Endothelial cell of hepatic sinusoid (primary cell): ENCODE data around the gene MYO5A.
"Not testable (repeated sequence)": the region's sequence is repeated elsewhere in the genome, so short reads cannot be mapped to it uniquely, and the experiment has no call there.

Experiments
- in situ Hi-C: cut with HindIII; loops from 2 replicates; pipeline ENCODE4 v1.10.0; 2017; ENCODE audit warnings: low sequenced_read_pairs

Gene MYO5A

DNA sequence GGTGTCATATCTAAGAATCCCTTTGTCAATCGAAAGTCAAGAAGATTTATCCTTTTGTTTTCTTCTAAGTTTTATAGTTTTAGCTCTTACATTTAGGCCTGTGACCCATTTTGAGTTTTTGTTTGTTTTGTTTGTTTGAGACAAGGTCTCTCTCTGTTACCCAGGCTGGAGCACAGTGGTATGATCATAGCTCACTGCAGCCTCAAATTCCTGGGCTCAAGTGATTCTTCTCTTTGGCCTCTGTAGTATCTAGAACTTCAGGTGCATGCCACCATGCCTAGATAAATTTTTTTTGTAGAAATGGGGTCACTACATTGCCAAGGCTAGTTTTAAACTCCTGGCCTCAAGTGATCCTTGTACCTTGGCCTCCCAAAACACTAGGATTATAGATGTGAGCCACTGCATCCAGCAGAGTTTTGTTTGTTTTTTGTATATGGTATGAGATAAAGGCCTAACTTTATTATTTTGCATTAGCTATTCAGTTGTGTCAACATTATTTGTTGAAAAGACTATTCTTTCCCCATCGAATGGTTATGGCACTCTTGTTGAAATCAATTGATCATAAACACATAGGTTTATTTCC, 227.3 kb downstream of the MYO5A start:
- in situ Hi-C loops: no loop called here

DNA sequence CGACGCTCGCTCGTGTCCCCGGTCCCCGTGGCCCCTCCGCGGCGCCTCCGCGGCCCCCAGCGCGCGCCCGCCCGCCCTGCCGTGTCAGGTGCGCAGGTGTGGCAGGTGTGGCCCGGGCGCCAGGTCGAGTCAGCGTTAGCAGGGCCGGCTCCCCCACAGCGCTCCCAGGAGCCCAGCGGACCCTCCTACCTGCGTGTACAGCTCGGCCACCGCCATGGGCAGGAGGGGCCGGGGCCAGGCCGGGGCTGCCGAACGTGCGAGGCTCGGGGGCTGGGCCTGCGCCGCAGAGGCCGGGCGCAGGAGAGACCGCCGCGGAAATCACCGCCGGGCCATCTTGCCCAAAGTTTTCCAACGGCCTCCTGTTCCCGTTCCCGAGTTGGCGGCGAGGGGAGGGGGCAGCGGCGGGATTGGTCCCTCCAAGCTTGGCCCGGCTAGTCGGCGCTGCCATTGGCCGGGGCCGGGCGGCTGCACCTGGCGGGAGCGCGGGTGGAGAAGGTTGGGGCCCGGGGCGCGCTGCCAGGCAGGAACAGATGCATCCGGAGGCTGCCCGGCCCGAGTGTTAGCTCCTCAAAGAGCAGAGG, 233.2 kb downstream of the MYO5A start, which contains the start of gene MYO5C:
Gene MYO5C, minus strand, starts transcription at position 384 of the 581 bp plus-strand sequence. Its CDS starts 168 bp downstream, at position 216.
- in situ Hi-C loops: loop anchor here (5.0 kb wide), 2 partner anchors 37 to 38 kb away; no protein-coding TSS in a partner anchor

GRCh38 chr15:52294881-52295420, 233.7 kb downstream of the MYO5A start:
- in situ Hi-C loops: loop anchor here (5.0 kb wide), 2 partner anchors 37 to 38 kb away; no protein-coding TSS in a partner anchor

DNA sequence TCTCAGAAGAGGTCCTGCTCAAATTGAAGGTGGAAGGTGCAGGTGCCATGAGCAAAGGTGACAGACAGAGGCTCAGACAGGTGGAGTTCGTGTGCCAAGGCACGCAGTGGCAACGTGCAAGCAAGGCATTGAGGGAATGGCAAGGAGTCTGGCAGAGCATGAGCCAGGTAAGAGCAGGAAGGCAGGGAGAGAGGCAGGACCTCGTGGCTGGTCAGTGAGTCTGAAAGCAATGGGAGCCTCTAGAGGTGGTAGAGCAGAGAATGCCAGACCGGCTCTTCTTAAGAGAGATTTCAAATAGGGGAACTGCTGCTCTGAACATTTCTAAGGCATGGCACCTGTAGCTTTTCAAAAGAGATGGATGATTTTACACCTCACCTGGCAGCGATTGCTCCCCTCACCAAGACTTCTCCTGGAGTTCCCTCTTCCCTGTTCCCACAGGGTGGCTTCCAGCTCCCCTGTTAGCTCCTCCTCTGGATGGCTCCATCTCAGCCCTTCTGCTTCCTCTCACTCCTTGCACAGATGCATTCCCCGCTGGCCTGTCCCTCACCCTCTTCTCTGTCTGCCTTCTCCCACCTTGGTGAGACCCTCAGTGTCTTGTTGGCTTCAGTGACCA, 235.8 kb downstream of the MYO5A start:
- in situ Hi-C loops: no loop called here

DNA sequence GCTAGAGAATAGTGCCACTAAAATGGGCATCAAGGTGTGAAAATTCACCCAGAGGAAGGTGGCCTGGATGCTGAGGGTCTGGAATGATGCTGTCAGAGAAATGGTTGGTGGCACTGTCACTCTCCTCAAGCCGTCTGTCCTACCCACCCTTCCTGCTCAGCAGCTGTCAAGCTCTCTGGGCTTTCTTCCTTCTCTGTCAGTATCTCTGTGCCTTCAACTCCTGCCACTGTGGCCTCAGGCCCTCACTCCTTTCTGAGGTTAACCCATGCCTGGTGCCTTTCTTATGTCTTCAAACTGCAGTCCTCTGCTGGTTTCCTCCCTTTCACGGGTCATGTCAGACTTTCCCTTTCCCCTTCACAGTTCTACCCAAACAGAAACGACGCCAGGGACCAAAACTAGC, 237.5 kb downstream of the MYO5A start:
- in situ Hi-C loops: no loop called here

- in situ Hi-C loops: no loop called here
Measured at GRCh38 chr15:52290800-52291199, 237.9 kb downstream of the MYO5A start.

DNA sequence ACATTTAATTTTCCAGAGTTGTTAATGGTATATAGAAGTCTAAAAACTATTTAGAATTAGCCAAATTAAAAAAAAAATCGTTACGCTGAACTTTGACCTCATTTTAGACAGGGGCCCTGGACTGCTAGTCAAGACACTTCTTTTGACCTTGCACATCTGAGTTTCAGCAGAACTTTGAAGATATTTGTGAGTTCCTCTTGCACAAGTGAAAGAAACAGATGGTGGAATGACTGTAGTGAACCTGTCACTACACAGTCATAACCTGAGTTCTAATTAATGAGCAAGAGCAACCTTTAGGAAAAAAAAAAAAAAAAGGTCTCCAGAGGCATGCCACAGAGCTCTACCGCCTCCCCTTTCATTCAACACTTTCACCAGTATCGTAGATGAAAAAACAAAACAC, 238.4 kb downstream of the MYO5A start:
- in situ Hi-C loops: no loop called here

- in situ Hi-C loops: no loop called here
Measured at GRCh38 chr15:52289629-52290081, 239.0 kb downstream of the MYO5A start.

DNA sequence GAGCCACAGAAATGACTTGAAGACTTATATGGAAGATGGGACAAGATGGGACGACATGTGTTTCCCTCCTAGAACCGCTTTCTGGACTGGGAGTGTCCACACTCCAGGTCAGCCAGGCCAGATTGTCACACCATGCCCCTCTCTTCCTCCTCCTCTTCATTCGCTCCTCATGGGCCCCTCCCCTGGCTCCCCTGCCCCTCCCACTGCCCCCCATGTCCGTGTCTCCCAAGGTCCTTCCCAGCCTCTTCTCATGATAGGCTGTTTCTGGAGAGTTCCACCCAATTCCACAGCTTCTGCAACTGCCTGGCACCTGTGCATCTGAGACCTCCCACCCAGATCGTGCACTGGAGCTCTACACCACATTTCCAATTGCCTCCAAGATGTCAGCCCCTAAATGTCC, 239.7 kb downstream of the MYO5A start:
- in situ Hi-C loops: no loop called here

GRCh38 chr15:52288051-52288942, 240.4 kb downstream of the MYO5A start:
- in situ Hi-C loops: no loop called here

DNA sequence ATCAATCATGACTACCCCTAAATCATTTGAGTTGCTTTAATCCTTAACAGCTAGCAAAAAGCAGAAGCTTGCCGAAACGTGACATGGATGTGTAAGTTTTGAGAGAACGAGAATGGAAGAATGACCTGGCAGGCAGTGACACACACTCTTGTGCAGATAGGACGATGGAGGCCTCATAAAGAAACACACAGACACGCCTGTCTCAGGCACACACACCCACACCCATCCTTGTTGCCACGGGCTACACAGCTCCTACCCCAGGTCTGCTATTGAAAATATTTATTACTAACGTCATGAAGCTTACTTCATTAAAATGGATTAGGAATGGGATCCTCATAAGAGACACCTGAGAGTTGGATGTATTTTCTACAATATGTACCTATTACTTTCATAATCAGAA, 241.6 kb downstream of the MYO5A start:
- in situ Hi-C loops: no loop called here

DNA sequence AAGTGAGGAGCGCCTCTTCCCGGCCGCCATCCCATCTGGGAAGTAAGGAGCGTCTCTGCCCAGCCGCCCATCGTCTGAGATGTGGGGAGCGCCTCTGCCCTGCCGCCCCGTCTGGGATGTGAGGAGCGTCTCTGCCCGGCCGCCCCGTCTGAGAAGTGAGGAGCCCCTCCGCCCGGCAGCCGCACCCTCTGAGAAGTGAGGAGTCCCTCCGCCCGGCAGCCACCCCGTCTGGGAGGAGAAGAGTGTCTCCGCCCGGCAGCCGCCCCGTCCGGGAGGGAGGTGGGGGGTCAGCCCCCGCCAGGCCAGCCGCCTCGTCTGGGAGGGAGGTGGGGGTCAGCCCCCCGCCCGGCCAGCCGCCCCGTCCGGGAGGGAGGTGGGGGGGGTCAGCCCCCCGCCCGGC, 242.7 kb downstream of the MYO5A start:
- in situ Hi-C loops: not testable (repeated sequence)

DNA sequence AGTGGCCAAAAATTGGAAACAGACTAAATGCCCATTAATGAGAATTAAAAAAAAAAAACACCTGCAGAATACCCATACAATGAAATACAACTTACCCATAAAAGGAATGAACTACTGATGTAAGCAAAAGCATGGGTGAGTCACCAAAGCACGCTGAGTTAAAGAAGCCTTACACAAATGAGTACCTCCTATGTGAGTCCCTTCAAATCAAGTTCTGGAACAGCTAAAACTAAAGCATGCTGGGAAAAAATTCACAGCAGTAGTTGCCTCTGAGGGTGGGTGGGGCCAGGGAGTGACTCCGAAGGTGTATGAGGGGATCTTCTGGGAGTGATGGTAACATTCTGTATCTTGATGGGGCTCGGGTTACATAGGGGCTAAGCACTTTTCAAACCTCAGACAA, 244.5 kb downstream of the MYO5A start:
- in situ Hi-C loops: no loop called here

DNA sequence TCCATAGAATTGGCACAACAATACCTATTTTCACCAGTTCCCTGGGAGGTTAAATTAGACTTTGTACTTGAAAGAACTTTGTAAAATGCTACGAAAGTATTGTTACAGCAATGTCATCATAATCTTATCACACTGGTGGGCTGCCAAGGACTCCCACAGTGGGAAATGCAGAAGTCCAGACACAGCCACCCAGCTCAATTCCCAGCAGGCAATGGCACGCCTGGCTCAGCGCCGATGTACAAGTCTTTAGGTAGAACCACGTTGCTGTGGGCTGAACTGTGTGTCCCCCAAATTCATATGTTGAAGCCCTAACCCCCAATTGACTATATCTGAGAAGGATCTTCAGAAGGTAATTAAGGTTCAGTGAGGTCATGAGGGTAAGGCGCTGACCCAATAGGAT, 245.4 kb downstream of the MYO5A start:
- in situ Hi-C loops: no loop called here

DNA sequence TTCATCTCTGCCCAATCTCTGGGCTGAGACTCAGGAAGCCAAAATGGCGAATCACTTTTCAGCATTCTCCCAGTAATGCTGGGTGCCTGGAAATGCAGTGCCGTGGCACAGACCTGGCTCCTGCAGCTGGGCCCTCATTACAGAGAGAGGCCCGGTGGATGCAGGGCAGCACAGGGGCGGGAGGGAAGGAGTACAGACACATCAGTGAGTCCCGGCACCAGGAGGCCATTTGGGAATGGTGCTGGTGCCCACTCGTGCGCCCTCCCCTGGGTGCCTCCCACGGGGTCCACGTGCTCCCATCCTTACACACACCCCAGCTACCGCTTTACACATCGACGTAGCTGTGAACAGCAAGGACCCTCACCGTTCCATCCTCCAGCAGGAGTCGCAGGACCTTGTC, 246.3 kb downstream of the MYO5A start:
- in situ Hi-C loops: no loop called here

- in situ Hi-C loops: no loop called here
Measured at GRCh38 chr15:52281085-52282035, 247.3 kb downstream of the MYO5A start.

DNA sequence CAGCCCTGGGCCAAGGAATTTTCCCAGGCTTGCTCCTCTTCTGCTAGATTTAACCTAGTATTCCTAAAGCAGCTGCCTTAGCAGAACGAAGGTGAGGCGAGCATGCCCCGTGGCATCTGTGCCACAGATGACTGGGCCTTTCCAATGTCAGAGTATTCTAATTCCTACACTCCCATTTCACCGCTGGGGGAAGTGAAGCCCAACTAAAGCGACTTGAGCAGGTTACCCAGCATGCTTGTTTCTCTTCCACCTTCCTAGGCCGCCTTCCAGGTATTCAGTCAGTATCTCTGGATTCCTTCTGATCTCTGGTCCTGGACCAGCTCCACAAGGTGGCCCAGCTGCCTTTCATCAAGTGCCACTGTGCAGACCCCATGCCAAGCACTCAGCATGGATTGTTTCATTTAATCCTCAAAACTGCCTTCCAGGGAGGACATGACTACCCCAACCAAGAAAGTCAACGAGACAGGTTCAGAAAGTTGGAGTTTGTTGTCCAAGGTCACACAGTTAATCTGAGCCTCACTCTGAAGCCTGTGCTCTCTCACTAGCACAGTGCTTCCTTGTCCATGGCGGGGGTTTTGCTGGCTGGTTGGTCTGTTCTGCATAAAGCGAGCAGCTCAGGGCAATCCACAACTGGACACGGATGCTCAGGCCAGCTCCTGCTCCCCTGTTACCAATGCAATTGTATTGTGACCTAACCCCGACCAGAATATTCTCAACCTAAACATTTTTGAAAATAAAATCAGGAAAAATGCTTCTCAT, 248.2 kb downstream of the MYO5A start:
- in situ Hi-C loops: no loop called here

DNA sequence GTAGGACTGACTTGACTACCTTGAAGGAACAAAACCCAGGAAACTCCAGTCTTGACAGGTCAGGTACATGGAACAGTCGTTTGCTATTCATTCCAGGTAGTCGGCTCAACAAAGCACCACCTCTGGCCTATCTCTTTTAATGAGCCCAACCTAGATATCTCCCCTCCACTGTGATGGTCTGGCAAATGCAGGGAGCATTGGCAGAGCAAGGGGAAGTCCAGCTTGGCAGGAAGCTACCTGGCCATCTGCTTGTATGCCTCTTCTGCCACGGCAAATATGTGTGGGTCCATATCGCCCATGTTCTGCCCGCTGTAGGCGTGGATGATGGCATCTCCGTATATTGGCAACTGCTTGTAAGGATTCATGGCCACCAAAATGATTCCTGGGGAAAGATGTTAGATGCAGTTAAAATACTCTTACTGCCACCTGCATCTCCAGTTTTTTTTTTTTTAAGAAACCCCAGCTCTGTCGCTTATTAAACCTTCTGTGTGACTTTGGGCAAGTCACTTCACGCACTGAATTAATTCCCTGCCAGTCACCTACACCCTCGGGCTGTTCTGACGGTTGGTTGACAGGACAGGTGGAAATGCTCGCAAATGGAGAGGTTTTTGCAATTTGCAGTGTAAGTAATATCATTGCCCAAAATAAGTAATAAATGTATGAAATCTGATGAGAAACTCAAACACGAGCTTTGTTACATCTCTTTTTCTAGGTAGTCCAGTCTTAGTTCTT, 249.9 kb downstream of the MYO5A start:
- in situ Hi-C loops: no loop called here

GRCh38 chr15:52278135-52278534, 250.5 kb downstream of the MYO5A start:
- in situ Hi-C loops: no loop called here
